ENCODE data around the gene FAM156B.

DNA sequence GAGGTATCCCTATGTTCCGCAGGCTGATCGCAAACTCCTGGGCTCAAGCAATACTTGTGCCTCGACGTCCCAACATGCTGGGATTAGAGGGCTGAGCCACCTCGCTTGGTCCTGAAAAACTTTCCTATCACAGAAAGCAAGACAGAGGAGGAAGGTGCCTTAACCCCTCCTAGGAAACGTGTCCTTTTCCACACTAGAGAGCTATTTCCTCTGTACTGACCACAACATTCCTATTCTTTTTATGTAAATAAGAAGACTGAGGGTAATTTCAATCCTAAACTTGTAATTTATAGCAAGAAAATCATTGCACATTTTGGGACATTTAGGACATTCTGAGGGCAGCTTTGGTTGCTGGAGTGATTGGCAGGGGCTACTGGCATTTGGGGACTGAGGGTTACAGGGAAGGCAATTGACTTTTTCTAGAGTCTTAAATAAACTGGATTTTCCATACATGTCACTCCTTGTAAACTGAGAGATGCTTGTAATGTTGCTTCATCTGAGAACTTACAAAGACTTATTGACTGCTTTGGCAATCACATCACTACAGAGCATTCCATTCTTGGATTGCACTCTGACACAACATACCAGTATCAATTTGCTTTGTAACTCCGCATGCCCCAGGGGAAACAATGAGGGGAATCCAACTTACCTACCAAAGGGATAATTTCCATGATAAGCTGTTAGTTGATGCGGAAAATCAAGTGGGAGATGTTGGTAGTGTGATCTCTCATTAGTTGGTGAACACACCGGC lies 44.8 kb upstream of the FAM156B start:
- TF ChIP-seq SMAD1 (IDR thresholded peaks at IDR 0.05; ENCODE audit: low read depth, low read length, partially characterized antibody) (no peak), ZNF232 (CRISPR knock-in tag; IDR thresholded peaks at IDR 0.05) (no peak)
- TF ChIP-seq, protein P1, sequence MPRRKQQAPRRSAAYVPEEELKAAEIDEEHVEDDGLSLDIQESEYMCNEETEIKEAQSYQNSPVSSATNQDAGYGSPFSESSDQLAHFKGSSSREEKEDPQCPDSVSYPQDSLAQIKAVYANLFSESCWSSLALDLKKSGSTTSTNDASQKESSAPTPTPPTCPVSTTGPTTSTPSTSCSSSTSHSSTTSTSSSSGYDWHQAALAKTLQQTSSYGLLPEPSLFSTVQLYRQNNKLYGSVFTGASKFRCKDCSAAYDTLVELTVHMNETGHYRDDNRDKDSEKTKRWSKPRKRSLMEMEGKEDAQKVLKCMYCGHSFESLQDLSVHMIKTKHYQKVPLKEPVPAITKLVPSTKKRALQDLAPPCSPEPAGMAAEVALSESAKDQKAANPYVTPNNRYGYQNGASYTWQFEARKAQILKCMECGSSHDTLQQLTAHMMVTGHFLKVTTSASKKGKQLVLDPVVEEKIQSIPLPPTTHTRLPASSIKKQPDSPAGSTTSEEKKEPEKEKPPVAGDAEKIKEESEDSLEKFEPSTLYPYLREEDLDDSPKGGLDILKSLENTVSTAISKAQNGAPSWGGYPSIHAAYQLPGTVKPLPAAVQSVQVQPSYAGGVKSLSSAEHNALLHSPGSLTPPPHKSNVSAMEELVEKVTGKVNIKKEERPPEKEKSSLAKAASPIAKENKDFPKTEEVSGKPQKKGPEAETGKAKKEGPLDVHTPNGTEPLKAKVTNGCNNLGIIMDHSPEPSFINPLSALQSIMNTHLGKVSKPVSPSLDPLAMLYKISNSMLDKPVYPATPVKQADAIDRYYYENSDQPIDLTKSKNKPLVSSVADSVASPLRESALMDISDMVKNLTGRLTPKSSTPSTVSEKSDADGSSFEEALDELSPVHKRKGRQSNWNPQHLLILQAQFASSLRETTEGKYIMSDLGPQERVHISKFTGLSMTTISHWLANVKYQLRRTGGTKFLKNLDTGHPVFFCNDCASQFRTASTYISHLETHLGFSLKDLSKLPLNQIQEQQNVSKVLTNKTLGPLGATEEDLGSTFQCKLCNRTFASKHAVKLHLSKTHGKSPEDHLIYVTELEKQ (CRISPR knock-in tag; IDR thresholded peaks at IDR 0.05): no peak
- TF ChIP-seq, protein P2, sequence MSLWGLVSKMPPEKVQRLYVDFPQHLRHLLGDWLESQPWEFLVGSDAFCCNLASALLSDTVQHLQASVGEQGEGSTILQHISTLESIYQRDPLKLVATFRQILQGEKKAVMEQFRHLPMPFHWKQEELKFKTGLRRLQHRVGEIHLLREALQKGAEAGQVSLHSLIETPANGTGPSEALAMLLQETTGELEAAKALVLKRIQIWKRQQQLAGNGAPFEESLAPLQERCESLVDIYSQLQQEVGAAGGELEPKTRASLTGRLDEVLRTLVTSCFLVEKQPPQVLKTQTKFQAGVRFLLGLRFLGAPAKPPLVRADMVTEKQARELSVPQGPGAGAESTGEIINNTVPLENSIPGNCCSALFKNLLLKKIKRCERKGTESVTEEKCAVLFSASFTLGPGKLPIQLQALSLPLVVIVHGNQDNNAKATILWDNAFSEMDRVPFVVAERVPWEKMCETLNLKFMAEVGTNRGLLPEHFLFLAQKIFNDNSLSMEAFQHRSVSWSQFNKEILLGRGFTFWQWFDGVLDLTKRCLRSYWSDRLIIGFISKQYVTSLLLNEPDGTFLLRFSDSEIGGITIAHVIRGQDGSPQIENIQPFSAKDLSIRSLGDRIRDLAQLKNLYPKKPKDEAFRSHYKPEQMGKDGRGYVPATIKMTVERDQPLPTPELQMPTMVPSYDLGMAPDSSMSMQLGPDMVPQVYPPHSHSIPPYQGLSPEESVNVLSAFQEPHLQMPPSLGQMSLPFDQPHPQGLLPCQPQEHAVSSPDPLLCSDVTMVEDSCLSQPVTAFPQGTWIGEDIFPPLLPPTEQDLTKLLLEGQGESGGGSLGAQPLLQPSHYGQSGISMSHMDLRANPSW (CRISPR knock-in tag; IDR thresholded peaks at IDR 0.05): no peak
- TF ChIP-seq, protein P3, sequence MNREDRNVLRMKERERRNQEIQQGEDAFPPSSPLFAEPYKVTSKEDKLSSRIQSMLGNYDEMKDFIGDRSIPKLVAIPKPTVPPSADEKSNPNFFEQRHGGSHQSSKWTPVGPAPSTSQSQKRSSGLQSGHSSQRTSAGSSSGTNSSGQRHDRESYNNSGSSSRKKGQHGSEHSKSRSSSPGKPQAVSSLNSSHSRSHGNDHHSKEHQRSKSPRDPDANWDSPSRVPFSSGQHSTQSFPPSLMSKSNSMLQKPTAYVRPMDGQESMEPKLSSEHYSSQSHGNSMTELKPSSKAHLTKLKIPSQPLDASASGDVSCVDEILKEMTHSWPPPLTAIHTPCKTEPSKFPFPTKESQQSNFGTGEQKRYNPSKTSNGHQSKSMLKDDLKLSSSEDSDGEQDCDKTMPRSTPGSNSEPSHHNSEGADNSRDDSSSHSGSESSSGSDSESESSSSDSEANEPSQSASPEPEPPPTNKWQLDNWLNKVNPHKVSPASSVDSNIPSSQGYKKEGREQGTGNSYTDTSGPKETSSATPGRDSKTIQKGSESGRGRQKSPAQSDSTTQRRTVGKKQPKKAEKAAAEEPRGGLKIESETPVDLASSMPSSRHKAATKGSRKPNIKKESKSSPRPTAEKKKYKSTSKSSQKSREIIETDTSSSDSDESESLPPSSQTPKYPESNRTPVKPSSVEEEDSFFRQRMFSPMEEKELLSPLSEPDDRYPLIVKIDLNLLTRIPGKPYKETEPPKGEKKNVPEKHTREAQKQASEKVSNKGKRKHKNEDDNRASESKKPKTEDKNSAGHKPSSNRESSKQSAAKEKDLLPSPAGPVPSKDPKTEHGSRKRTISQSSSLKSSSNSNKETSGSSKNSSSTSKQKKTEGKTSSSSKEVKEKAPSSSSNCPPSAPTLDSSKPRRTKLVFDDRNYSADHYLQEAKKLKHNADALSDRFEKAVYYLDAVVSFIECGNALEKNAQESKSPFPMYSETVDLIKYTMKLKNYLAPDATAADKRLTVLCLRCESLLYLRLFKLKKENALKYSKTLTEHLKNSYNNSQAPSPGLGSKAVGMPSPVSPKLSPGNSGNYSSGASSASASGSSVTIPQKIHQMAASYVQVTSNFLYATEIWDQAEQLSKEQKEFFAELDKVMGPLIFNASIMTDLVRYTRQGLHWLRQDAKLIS (CRISPR knock-in tag; IDR thresholded peaks at IDR 0.05): no peak
